GM12878 (cell line): ENCODE data around the gene SLC13A2. TPM values are rescaled to one million over a fixed set of nuclear protein-coding genes. Genes with fewer than 3 reads are reported as not detected.

Experiments
- ATAC-seq: fragments of 200-7000 bp; cut with Tn5 transposase; 3 replicates; pipeline ENCODE4 v1.9.1; 2020; ENCODE audit warnings: mild to moderate bottlenecking, moderate library complexity
- BruUV-seq: library from RNA; stranded (reverse); fragments of 400-500 nt; replicated peaks from 2 replicates; lab custom pipeline; 2021; lab: Mats Ljungman, UMichigan
- CTCF ChIA-PET: fragments of 300-600 bp; sonication (Branson Sonifier 250); formaldehyde crosslinking; extraction: SDS; loops from one replicate; lab custom pipeline; 2021; ENCODE audit warnings: inconsistent platforms; lab: Yijun Ruan, JAX
- POLR2A ChIA-PET: fragments of 350-600 bp; formaldehyde crosslinking; extraction: SDS; loops from one replicate; lab custom pipeline; 2021; ENCODE audit warnings: inconsistent platforms; lab: Charles Lee
- RAD21 ChIA-PET: fragments of 300-600 bp; sonication (Branson Sonifier 250); formaldehyde crosslinking; loops from one replicate; lab custom pipeline; 2023; ENCODE audit warnings: antibody characterized with exemption; ENCODE audit not compliant: unreplicated experiment; lab: Charles Lee
- SMC1A ChIA-PET: fragments of 300-600 bp; sonication (Branson Sonifier 250); formaldehyde crosslinking; loops from one replicate; lab custom pipeline; 2023; ENCODE audit not compliant: unreplicated experiment, uncharacterized antibody; lab: Charles Lee
- DNase-seq: peaks from one replicate; pipeline ENCODE4 v3.0.0-alpha.2; 2011; ENCODE audit warnings: low read depth, low spot score
- FAIRE-seq: peaks from 3 replicates; lab custom pipeline; 2011; peaks lifted over from hg19 to GRCh38; lab: Jason Lieb, UNC
- H2AFZ ChIP-seq: 2 replicates; pipeline ENCODE4 v1.6.0; 2011; ENCODE audit warnings: low read depth, low read length, control low read depth; ENCODE audit not compliant: control insufficient read depth
- H3K27ac ChIP-seq: 2 replicates; pipeline ENCODE4 v1.5.1; 2011; ENCODE audit warnings: control low read depth; ENCODE audit not compliant: control insufficient read depth, insufficient read depth
- H3K27me3 ChIP-seq, 2 experiments: replicated peaks in 1 of 2; 2 replicates each; pipeline versions ENCODE4 v1.6.0 to v1.6.1; 2011; ENCODE audit warnings: low read length in 1 of 2; ENCODE audit not compliant: control insufficient read depth in 2 of 2, insufficient read depth in 2 of 2
- H3K36me3 ChIP-seq, 2 experiments: 2 replicates each; pipeline ENCODE4 v1.5.1; 2011; ENCODE audit warnings: low read length in 1 of 2; ENCODE audit not compliant: control insufficient read depth in 2 of 2, insufficient read depth in 2 of 2
- H3K4me1 ChIP-seq: 2 replicates; pipeline ENCODE4 v1.6.1; 2011; ENCODE audit warnings: mild to moderate bottlenecking, low read length, moderate library complexity, mixed read lengths; ENCODE audit not compliant: control insufficient read depth, insufficient read depth
- H3K4me2 ChIP-seq: 2 replicates; pipeline ENCODE4 v1.6.0; 2011; ENCODE audit warnings: control low read depth; ENCODE audit not compliant: control insufficient read depth, insufficient read depth
- H3K4me3 ChIP-seq: fragments of 200-600 bp; sonication (generic); 2 replicates; pipeline ENCODE4 v1.5.1; 2016
- H3K79me2 ChIP-seq: 2 replicates; pipeline ENCODE4 v1.6.0; 2011; ENCODE audit warnings: low read length; ENCODE audit not compliant: control insufficient read depth, insufficient read depth
- H3K9ac ChIP-seq: 2 replicates; pipeline ENCODE4 v1.8.0; 2011; ENCODE audit warnings: low read length, control low read depth, mixed read lengths; ENCODE audit not compliant: control insufficient read depth, insufficient read depth
- H3K9me3 ChIP-seq: replicated peaks from 3 replicates; pipeline ENCODE4 v1.5.1; 2011; ENCODE audit warnings: mild to moderate bottlenecking, low read length; ENCODE audit not compliant: control insufficient read depth, insufficient read depth
- H4K20me1 ChIP-seq: 2 replicates; pipeline ENCODE4 v1.6.0; 2011; ENCODE audit not compliant: control insufficient read depth, insufficient read depth
- CEBPB ChIP-seq, 2 experiments: fragments of 150-350 bp in 1 of 2; IDR thresholded peaks; 2 replicates each; pipeline ENCODE4 v1.6.1; 2012 to 2014; ENCODE audit warnings: low read depth in 2 of 2, low read length in 2 of 2, borderline replicate concordance in 1 of 2, inconsistent platforms in 1 of 2
- DPF2 ChIP-seq: fragments of 450-650 bp; IDR thresholded peaks from 2 replicates; pipeline ENCODE4 v1.6.1; 2017; ENCODE audit warnings: mild to moderate bottlenecking
- E2F4 ChIP-seq: IDR thresholded peaks from 2 replicates; pipeline ENCODE4 v1.6.1; 2012; ENCODE audit warnings: low read depth, low read length, improper control_type of control experiment
- IRF4 ChIP-seq: IDR thresholded peaks from 2 replicates; pipeline ENCODE4 v1.6.1; 2011; ENCODE audit warnings: low read depth, low read length
- KLF5 ChIP-seq: fragments of 450-650 bp; IDR thresholded peaks from 2 replicates; pipeline ENCODE4 v1.6.1; 2014; ENCODE audit warnings: mild to moderate bottlenecking; ENCODE audit not compliant: partially characterized antibody
- LARP7 ChIP-seq: fragments of 450-650 bp; IDR thresholded peaks from 2 replicates; pipeline ENCODE4 v1.6.1; 2017; ENCODE audit warnings: mild to moderate bottlenecking
- MYC ChIP-seq: IDR thresholded peaks from 2 replicates; pipeline ENCODE4 v1.6.1; 2011; ENCODE audit warnings: mild to moderate bottlenecking, low read length, moderate library complexity, inconsistent platforms; ENCODE audit not compliant: insufficient read depth, insufficient replicate concordance, insufficient read length, severe bottlenecking
- RAD51 ChIP-seq: fragments of 450-650 bp; IDR thresholded peaks from 2 replicates; pipeline ENCODE4 v1.6.1; 2016; ENCODE audit warnings: moderate library complexity, mild to moderate bottlenecking, inconsistent platforms
- SIN3A ChIP-seq: IDR thresholded peaks from 2 replicates; pipeline ENCODE4 v1.6.1; 2012; ENCODE audit warnings: low read depth, low read length, improper control_type of control experiment
- SMAD5 ChIP-seq: IDR thresholded peaks from 2 replicates; pipeline ENCODE4 v1.6.1; 2016; ENCODE audit warnings: antibody characterized with exemption, low read depth
- SUPT20H ChIP-seq: IDR thresholded peaks from 2 replicates; pipeline ENCODE4 v1.6.1; 2011; ENCODE audit warnings: low read depth, mild to moderate bottlenecking, low read length, moderate library complexity, borderline replicate concordance; ENCODE audit not compliant: control insufficient read depth
- ZNF687 ChIP-seq: fragments of 450-650 bp; IDR thresholded peaks from 2 replicates; pipeline ENCODE4 v1.6.1; 2017; ENCODE audit warnings: mild to moderate bottlenecking, moderate library complexity
- ZSCAN29 ChIP-seq: fragments of 450-650 bp; IDR thresholded peaks from 2 replicates; pipeline ENCODE4 v1.6.1; 2017; ENCODE audit warnings: mild to moderate bottlenecking, moderate library complexity
- WGBS: methylation state at CpG from one replicate; pipeline ENCODE4 v1.1.6; 2016; ENCODE audit warnings: low lambda C conversion rate; ENCODE audit not compliant: insufficient replicate concordance, insufficient coverage; ENCODE audit errors: missing lambda C conversion rate; 5-methylcytosine and 5-hydroxymethylcytosine counted together
- in situ Hi-C: fragments of 300-500 bp; cut with MboI; formaldehyde crosslinking; loops from 9 replicates; pipeline ENCODE4 v1.14.3; 2018; ENCODE audit warnings: mixed read lengths
- intact Hi-C: fragments of 100-400 bp; cut with micrococcal nuclease; formaldehyde crosslinking; loops from one replicate; pipeline ENCODE4 v1.14.2; 2022; ENCODE audit not compliant: unreplicated experiment
- polyA plus RNA-seq, 11 experiments: library from polyadenylated mRNA; depleted of rRNA in 4 of 11; unstranded in 6 of 11; stranded (reverse) in 5 of 11; fragments of >200 nt; fragmentation: Nextera tagmentation in 4 of 11; fragmentation: Illumina TruSeq in 1 of 11; extraction: Ambion mirVana in 4 of 11; extraction: Trizol in 1 of 11; gene quantifications; 1 replicate in 1 of 11; 2 replicates in 10 of 11; pipeline versions ENCODE4 v1.2.1 to v1.2.3, GENCODE V29; 2011 to 2016; ENCODE audit warnings: inconsistent platforms in 2 of 11, missing spikeins in 2 of 11, low read depth in 1 of 11
- total RNA-seq, 4 experiments: library from RNA; depleted of rRNA in 3 of 4; stranded (reverse); fragments of >200 nt in 3 of 4; fragmentation: Illumina TruSeq in 1 of 4; extraction: Trizol in 1 of 4; gene quantifications; 2 replicates each; pipeline versions ENCODE4 v1.2.1 to v1.2.3, GENCODE V29; 2013 to 2021
- TF ChIP-seq, protein P1 (sequence below): fragments of 450-650 bp; formaldehyde crosslinking; IDR thresholded peaks from 2 replicates; pipeline ENCODE4 v1.4.0; 2022; ENCODE audit warnings: mild to moderate bottlenecking, moderate library complexity
- TF ChIP-seq, protein P2 (sequence below): fragments of 450-650 bp; IDR thresholded peaks from 2 replicates; pipeline ENCODE4 v1.6.1; 2017; ENCODE audit warnings: low read depth, mild to moderate bottlenecking, moderate library complexity

The SLC13A2 gene
- total and polyA plus RNA-seq, 10 of the 15 experiments (the other 5 are each of a cell fraction or from before 2014, with no cell fraction given): 0.03 to 0.13 (median 0.05) TPM; not detected in 6

DNA sequence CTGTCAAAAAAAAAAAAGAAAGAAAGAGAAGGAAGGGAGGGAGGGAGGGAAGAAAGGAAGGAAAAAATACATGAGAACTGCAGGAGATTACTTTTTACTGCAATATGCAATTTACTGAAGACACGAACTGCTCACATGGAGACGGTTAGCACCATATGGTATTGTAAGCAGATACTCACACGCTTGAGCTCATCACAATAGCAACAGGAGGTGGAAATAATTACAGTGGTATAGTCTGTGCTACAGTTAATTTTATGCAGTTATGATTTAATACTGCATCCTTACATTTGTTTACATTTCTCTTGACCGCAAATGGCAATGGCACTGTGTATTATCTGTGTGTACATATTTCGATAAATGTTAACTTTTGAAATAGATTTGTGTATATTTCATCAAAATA, 46.1 kb upstream of the SLC13A2 start:
- ChIA-PET RAD21 (no interaction called here), CTCF (no interaction called here), SMC1A (no interaction called here), POLR2A (no interaction called here)
- DNase-seq (no peak), FAIRE-seq (no peak), ATAC-seq (no peak)
- no peaks in the 10 kb centered on the region; the same call in 1 of the 2 replicates for H3K4me1 ChIP-seq
- WGBS: 92% methylated on average over 5 of the region's 5 CpGs
- H3K79me2 ChIP-seq: no peaks in the 10 kb centered on the region
- intact Hi-C loops (no loop called here), in situ Hi-C loops (no loop called here)
- no peak overlapping the region for H3K4me3 ChIP-seq
- H3K27me3 ChIP-seq: no peaks in the 10 kb centered on the region; a peak in 1 of 4 replicates
- H3K9me3 ChIP-seq: no peaks in the 10 kb centered on the region
- H3K4me2 ChIP-seq: no peak overlapping the region
- no peaks in the 10 kb centered on the region for H4K20me1 ChIP-seq
- H3K9ac ChIP-seq: no peak overlapping the region
- no peak overlapping the region for H2AFZ ChIP-seq
- H3K36me3 ChIP-seq: no peaks in the 10 kb centered on the region
- H3K27ac ChIP-seq: no peak overlapping the region
- no TSS peak for BruUV-seq
- TF ChIP-seq SUPT20H (no peak), IRF4 (no peak), E2F4 (no peak), MYC (no peak), ZNF687 (no peak), RAD51 (no peak), SMAD5 (no peak), ZSCAN29 (no peak), DPF2 (no peak), LARP7 (no peak), SIN3A (no peak), CEBPB (IDR thresholded peaks at IDR 0.05; ENCODE audit: borderline replicate concordance in 1 of 2, low read depth in 2 of 2, low read length in 2 of 2) (no peak), KLF5 (no peak)
- TF ChIP-seq, protein P1, sequence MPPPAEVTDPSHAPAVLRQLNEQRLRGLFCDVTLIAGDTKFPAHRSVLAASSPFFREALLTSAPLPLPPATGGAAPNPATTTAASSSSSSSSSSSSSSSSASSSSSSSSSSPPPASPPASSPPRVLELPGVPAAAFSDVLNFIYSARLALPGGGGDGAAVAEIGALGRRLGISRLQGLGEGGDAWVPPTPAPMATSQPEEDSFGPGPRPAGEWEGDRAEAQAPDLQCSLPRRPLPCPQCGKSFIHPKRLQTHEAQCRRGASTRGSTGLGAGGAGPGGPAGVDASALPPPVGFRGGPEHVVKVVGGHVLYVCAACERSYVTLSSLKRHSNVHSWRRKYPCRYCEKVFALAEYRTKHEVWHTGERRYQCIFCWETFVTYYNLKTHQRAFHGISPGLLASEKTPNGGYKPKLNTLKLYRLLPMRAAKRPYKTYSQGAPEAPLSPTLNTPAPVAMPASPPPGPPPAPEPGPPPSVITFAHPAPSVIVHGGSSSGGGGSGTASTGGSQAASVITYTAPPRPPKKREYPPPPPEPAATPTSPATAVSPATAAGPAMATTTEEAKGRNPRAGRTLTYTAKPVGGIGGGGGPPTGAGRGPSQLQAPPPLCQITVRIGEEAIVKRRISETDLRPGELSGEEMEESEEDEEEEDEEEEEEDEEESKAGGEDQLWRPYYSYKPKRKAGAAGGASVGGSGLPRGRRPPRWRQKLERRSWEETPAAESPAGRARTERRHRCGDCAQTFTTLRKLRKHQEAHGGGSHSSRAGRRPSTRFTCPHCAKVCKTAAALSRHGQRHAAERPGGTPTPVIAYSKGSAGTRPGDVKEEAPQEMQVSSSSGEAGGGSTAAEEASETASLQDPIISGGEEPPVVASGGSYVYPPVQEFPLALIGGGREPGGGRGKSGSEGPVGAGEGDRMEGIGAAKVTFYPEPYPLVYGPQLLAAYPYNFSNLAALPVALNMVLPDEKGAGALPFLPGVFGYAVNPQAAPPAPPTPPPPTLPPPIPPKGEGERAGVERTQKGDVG (CRISPR knock-in tag): no peak
- TF ChIP-seq, protein P2, sequence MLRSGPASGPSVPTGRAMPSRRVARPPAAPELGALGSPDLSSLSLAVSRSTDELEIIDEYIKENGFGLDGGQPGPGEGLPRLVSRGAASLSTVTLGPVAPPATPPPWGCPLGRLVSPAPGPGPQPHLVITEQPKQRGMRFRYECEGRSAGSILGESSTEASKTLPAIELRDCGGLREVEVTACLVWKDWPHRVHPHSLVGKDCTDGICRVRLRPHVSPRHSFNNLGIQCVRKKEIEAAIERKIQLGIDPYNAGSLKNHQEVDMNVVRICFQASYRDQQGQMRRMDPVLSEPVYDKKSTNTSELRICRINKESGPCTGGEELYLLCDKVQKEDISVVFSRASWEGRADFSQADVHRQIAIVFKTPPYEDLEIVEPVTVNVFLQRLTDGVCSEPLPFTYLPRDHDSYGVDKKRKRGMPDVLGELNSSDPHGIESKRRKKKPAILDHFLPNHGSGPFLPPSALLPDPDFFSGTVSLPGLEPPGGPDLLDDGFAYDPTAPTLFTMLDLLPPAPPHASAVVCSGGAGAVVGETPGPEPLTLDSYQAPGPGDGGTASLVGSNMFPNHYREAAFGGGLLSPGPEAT: no peak
